Vagina (tissue), 2 donors: ENCODE data around the gene ZSCAN9.
A peak's percentile ranks its signal among the peaks of the same experiment; 100 is the strongest.

Experiments used
- CTCF ChIP-seq, 3 experiments: fragments of 450-650 bp in 2 of 3; fragments of 200-600 bp in 1 of 3; sonication (generic) in 1 of 3; IDR thresholded peaks; one replicate each; pipeline ENCODE4 v1.5.1; 2017 to 2019; ENCODE audit warnings: antibody characterized with exemption in 3 of 3, mild to moderate bottlenecking in 2 of 3, moderate library complexity in 2 of 3
- POLR2A ChIP-seq, 2 donors: fragments of 450-650 bp; IDR thresholded peaks; one replicate each; pipeline ENCODE4 v1.6.1; 2017; ENCODE audit warnings: antibody characterized with exemption in 2 of 2, mild to moderate bottlenecking in 2 of 2, moderate library complexity in 2 of 2
- POLR2AphosphoS5 ChIP-seq, 2 donors: sonication (generic); formaldehyde crosslinking; IDR thresholded peaks; one replicate each; pipeline ENCODE4 v1.9.0; 2017; ENCODE audit warnings: antibody characterized with exemption in 2 of 2, mild to moderate bottlenecking in 2 of 2, low read depth in 1 of 2; ENCODE audit not compliant: insufficient read depth in 1 of 2

- TF ChIP-seq CTCF (IDR thresholded peaks at IDR 0.05) (no peak), POLR2AphosphoS5 (IDR thresholded peaks at IDR 0.05; ENCODE audit: insufficient read depth in 1 of 2, low read depth in 1 of 2) (peak in 1 of 2 donors; percentile 65), POLR2A (IDR thresholded peaks at IDR 0.05) (no peak)
Observed at GRCh38 chr6:28258877-28259777, 34.1 kb downstream of the ZSCAN9 start, which contains the start of gene NKAPL.
